HG02870 (cell line): ENCODE data around the gene GRIK1.

Experiments used
- ATAC-seq: cut with Tn5 transposase; IDR thresholded peaks from one replicate; pipeline ENCODE4 v1.9.1; 2021; ENCODE audit warnings: mild to moderate bottlenecking, moderate library complexity; ENCODE audit not compliant: unreplicated experiment

GRIK1 gene

DNA sequence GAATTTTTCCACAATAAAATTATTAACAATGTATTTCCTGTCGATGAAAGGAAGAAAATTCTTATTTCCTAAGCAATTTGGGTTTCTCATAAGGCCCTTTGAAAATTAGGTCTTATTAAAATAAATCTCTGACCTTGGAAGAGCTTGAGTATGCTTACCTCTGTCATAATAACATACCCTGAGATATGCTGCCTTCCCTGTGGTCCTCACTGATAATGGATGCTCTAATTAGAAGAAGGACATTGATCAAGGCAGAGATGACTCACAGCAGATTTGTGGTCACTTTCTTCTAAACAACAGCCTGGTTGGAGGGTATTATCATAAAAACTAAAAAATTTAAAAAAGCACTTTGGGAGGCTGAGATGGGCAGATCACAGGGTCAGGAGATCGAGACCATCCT, 217.8 kb downstream of the GRIK1 start:
- no peak for ATAC-seq

DNA sequence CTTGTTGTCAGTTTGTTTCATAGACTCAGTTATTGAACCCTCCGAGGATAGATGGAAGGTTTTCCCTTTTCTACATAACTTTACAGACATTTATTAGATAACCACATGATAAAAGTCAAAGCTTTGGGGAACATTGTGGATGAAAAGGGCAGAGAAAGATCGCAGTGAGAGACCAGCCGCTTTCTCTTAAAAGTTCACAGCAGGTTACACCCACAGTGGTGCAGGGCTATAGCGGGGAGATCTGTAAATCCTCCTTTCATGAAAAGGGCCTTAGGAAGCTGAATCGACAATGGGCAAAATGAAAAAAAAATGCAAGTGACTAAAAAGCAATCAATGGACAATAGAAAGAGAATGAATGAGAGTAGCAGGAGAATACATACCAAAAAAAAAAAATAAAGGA, 218.6 kb downstream of the GRIK1 start:
- ATAC-seq = no peak

DNA sequence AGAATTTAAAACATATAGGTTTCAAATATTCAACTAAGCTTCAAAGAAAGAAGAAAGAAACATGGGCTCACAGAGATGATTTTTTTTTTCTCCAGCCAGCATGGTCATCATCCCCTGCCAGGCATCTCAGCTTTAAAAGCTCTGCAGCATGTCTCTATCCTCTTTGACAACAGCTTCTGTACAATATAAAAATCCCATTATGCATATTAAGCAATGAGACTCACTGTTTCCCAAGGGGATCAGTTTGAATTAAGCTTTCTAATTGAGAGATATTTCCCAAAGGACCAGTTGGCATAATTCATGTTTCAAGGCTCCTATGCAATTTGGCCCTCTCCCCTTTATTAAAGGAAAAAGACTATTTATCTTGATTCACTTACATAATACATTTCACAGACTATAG, 220.3 kb downstream of the GRIK1 start:
- no peak for ATAC-seq

DNA sequence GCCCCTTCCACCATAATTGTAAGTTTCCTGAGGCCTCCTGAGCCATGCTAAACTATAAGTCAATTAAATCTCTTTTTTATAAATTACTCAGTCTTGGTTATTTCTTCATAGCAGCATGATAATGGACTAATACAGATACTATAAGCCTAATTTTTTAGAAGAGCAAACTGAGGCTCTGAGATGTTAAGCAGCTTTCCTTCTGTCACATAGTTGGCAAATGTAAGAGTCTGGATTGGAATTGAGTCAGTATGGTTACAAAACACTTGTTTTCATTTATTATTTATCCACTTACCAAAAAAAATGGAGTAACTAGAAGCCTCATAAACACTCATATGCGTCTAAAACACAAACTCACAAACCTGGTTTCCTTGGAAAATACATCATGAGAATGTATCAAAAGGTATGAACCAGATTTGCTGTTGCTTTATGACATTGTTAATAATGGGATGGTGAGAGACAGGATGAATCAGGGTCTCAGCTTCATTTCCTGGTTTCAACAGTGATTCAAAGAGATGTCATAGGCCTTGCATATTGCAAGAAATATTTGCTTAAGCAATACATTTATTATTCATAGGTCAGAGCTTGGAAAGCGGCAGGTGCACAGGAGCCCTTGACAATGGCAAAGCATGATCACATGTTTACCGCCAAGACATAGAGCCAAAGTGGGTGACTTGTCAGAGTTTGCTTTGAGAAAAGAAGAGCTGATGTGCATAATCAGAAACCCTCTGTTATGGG, 221.5 kb downstream of the GRIK1 start:
- no peak for ATAC-seq

DNA sequence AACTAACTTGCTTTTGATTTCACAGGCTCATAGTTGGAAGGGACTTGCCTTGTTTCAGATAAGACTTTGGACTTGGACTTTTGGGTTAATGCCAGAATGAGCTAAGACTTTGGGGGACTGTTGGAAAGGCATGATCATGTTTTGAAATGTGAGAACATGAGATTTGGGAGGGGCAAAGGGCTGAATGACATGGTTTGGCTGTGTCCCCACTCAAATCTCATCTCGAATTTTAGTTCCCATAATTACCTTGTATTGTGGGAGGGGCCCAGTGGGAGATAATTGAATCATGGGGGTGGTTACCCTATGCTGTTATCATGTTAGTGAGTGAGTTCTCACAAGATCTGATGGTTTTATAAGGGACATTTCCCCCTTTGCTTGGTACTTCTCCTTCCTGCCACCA, 222.1 kb downstream of the GRIK1 start:
- ATAC-seq = no peak

DNA sequence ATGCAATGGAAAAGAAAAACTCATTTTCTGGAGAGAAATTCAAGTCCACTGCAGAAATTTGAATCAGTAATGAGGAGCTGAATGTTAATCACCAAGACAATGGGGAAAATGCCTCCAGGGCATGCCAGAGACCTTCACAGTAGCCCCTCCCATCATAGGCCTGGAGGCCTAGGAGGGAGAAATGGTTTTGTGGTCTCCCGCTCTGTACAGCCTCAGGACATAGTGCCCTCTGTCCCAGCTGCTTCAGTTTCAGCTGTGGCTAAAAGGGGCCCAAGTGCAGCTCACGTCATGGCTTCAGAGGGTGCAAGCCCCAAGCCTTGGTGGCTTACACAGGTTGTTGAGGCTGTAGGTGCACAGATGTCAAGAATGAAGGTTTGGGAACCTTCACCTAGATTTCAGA, 223.0 kb downstream of the GRIK1 start:
- no peak for ATAC-seq

DNA sequence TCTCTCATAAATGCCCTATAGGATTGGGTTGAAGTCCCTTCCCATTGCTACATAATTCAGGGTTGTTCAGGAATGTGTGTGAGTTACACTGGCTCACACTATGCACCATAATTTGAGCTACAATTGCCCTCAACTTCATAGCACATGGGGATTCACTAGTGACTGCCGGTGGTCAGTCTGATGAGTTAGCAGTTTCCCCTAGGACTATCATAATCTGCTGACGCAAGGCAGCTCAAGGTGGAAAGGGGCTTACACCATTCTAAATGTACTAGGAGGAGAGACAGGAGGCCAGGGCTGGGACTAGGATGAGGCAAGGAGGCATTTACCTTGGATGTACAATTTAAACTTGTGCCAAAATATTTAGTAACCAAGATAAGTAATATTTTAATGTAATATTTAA, 224.7 kb downstream of the GRIK1 start:
- no peak for ATAC-seq

DNA sequence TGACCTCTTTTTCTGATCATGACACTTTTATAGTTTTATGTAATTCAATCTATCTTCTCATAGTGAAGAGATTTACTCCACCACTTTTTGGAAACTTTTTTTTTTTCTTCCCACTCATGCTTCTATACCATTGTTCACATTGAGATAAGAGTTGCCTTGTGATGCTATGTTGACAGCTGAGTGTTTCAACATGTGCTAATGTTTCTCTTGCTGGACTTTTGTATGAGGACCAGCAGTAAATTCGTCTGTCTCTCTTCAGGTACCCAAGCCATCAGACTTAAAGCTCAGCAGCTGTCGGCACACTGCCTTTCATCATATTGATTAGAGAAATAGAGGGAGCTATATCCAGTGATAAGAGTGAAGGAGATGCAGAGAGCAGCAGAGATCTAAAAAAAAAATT, 227.0 kb downstream of the GRIK1 start:
- no peak for ATAC-seq

DNA sequence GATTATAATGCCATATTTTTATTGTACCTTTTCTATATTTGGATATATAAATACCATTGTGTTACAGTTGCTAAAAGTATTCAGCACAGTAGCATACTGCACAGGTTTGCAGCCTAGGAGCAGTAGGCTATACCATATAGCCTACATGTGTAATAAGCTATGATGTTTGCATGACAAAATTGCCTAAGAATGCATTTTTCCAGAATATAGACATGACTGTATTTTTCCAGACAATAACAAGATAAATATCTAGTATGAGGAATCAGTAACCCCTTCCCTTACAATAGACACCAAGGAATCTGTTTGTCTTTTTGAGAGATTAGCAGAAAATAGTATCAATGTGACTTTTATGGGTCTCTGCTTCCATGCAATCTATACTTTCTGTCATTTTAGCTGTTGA, 228.6 kb downstream of the GRIK1 start:
- no peak for ATAC-seq

DNA sequence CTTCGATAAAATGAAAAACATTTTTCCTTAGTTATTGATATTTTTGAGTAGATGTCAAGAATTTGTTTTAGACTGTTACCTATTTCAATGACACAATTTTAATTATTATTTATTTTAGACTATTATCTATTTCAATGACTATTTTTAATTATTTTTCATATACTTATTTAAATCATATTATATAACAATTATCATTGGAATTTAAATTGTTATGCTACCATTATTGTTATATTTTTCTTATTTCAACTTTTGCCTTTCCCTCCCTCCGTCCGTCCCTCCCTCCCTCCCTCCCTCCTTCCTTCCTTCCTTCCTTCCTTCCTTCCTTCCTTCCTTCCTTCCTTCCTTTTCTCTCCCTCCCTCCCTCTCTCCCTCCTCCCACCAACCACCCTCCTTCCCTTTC, 229.3 kb downstream of the GRIK1 start:
- no peak for ATAC-seq

DNA sequence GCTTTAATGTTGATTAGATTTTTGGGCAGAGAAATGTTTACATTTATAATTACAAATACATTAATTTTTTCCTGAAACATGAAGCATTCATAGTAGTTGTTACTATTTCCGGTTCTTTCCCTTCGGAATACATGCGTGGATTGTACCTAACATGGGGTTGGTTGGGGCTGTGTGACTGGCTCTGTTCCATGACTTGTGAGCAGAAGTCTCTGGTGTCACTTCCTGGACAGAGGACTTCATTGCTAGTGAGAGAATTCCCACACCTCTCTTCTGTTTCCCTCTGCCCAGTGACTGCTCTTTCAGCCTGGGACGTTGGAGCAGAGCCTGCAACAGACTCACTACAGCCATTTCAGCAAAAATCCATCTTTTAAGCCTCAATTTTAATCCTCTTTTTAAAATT, 231.4 kb downstream of the GRIK1 start:
- no peak for ATAC-seq

DNA sequence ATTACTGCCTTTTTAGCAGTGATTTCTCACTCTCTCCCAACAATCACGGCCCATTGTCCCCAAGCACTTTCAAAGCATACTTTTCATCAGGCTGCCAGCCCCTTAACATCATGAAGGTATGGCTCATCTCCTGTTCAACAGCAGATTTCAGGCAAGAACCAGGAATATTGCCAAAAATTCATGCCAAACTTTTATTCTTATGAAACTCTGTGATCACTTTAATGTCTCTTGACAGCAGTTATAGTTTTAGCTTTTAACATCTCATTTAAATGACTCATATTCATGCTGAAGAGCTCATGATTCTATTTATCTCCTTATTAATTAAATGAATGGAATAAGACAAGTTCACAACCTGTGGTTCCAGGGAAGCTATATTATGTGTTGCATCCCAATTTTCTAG, 235.1 kb downstream of the GRIK1 start:
- no peak for ATAC-seq

DNA sequence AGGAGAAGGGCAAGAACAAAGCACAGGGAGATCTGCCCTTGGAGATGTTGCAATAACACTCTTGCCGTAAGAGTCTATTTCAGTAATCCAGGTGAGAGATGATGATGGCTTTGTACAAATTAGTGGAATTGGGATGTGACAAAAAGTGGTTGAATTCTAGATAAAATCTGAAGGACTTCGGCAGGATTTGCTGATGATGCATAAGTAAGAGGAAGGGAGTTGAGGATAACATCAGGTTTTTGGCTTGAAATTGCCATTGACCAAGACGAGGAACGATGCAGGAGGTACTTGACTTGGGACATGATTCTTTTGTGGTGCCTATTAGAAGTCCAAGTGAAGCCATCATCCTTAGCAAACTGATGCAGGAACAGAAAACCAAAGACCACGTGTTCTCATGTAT, 238.1 kb downstream of the GRIK1 start:
- no peak for ATAC-seq

DNA sequence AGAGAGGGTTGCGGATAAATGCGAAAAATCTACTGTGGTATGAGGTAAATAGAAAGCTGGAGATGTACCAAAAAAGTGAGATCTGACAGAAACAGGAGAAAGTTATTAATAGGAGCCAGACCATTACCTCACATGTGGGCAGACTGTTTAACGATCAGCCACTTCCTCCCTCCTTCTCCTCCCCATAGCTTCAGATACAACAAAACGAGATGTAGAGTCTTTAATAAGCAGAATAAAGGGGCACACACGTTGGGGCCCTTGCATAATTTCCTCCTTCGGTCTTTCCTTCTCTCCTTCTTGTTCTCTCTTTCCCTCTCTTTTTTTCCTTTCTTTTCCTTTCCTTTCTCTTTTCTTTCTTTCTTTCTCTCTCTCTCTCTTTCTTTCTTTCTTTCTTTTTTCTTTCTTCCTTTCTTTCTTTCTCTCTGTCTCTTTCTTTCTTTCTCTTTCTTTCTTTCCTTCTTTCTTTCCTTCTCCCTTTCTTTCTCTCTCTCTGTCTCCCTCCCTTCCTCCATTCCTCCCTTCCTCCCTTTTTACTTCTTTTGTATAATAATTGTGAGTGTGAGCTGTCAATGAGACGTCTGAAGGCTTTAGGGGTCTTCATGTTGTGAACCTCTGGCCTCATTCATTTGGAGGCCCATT, 242.1 kb downstream of the GRIK1 start:
- ATAC-seq = peak; percentile 85

DNA sequence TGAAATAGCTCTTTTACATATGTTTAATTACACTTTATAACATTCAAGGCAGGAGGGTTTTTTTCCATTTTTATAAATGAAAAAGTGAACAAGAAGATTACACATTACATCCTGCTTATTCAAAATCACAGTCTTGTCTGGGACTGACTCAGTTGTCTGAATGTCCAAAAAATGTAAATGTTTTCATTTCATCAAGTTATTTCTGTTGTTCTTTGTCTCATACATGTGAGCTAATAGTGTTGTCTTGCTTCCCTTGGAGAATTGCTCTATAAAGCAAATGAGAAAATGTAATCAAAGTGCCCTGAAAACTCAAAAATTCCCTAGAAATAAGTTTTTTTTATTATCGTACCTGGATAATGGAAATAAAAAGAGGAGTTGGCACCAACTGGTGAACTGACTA, 242.9 kb downstream of the GRIK1 start:
- ATAC-seq = no peak

DNA sequence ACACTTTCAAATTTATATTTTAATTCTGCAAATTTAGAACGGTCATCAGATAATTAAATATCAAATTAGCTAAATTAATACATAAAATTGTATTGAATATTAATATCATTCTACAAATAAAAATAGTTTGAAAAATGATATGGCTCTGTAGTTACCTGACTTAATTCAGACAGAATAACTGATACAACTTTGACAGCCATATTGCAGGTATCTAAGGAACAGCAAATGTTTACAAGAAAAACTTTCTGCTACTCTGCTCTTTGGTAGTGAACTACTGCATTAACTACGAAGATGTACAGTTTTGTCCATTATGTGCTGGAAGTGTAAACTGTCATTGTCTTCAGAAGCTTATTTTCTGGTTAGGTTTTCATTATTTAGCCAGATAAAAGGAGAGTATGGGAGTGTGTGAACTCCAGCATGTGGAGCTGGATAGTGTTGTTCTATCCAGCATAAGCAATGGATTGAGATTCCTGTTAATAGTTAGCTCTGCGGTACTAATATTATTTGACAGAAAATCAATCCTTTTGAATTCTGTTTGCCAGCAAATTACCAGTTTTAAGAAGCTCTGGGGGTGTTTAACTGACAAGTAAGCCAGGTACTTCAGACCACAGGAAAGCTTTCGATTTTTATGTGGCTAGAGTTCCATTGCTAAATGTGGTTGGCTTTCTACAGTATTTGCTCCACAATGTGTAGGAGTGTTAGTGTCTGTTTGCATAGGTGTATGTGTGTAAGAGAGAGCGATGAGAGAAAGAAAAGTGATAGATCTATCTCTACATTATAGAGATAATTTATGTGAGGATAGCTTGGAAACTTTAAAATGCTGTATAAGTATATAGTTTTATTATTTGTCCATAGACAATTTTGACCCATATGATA, 247.9 kb downstream of the GRIK1 start:
- ATAC-seq = no peak

DNA sequence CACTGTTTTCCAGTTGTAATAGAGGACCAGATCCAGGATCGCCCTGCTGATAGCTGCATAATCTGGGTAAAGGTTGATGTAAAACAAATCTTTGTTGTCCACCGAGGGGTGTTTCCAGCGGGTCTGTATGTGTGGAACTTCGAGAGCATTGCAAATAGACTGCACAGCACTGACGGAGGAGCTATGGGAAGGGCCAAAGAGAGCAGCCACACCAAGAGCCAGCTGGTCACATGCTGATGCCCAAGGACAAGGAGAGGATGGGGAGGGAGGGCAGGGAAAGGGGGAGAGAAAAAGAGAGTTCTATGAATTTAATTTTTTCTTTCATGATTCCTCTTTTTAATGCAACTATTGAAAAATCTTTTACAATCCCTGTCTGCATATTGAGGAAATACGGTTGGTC, 250.0 kb downstream of the GRIK1 start:
- no peak for ATAC-seq

DNA sequence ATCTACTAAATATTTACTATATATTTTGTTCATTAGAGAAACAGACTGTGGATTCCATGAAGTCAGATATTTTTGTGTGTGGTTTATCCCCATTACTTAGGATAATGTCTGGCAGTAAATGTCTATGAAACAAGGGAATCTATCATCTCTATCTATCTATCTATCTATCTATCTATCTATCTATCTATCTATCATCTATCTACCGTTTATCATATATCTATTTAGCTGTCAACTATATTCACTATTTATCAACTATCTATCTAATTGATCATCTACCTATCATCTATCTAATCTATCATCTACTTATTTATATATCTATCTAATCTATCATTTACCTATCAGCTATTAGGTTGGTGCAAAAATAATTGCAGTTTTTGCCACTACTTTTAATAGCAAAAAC, 255.7 kb downstream of the GRIK1 start:
- ATAC-seq = no peak

DNA sequence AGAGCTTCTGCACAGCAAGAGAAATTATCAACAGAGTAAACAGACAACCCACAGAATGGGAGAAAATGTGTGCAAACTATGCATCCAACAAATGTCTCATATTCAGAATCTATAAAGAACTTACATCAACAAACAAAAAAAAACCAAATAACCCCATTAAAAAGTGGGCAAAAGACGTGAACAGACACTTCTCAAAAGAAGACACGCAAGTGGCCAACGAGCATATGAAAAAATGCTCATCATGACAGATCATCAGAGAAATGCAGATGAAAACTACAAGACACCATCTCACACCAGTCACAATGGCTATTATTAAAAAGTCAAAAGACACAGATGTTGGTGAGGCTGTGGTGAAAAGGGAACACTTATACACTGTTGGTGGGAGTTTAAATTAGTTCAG, 257.0 kb downstream of the GRIK1 start:
- ATAC-seq = no peak

DNA sequence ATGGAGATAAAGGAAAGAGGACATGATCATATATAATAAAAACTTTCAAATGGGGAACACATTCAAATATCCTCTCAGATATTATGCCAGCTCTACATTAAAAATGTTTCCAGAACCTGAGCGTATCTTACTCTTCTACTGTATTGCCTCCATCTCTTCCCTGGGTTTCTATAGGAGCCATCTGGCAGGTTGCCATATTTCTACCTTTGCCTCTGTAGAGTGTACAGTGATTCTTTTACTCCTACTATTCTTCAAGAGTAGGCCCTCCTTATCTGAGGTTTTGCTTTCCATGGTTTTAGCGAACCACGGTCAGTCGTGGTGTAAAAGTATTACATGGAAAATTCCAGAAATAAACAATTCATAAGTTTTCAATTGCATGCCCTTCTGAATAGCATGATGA, 259.5 kb downstream of the GRIK1 start:
- ATAC-seq = no peak

DNA sequence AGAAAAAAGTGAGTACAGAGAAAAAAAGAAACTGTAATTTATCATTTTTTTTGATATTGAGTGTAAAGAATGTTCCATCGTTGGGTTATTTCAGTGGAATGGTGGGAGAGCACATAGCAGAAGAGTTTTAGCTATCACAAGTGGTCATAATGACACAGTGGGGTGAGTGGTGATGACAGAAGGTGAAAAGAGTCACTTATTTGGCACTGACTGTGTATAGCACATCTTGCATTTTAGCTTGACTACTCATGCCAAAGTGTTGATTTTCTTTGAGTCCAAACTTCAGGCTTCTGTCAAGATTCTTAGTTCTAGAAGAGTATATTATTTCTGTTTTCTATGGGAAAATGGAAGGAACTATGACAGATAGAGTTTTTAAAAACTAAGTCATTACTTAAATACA, 261.2 kb downstream of the GRIK1 start:
- ATAC-seq = no peak

DNA sequence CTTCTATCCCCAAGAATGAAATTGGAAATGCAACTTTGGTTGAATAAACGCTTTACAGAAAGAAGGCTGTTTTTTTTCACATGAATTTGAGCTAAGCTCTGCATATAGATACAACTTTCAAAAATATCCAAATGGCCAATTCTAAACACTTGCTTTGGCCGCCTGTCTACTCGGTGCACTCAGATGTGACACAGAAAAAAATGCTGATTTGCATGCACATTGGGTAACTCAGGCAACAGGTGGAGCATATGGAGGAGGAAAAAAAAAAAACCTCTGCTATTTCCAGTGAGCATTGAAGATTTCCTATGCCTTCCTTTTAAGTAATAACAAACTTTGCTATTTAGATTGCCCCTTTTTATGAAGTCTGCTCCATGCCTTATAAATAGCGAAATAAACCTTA, 262.5 kb downstream of the GRIK1 start:
- peak; percentile 59 for ATAC-seq
